SK-N-SH treated with all-trans-retinoic acid at 6 μM for 48 hours (cell line): Measurements from ENCODE around the gene SVIL.

Source experiments
- ATAC-seq: fragments of 200-7000 bp; cut with Tn5 transposase; 3 replicates; pipeline ENCODE4 v1.9.1; 2020; ENCODE audit warnings: mild to moderate bottlenecking, moderate library complexity
- ARNTL ChIP-seq: fragments of 450-650 bp; formaldehyde crosslinking; IDR thresholded peaks from 2 replicates; pipeline ENCODE4 v1.5.0; 2020; ENCODE audit warnings: low read depth, mild to moderate bottlenecking, moderate library complexity, borderline replicate concordance
- CREB5 ChIP-seq: fragments of 250-450 bp; sonication (Bioruptor Pico); IDR thresholded peaks from 2 replicates; pipeline ENCODE4 v1.5.1; 2020; ENCODE audit warnings: low read depth, mild to moderate bottlenecking, moderate library complexity
- CSRNP3 ChIP-seq: fragments of 250-450 bp; sonication (Bioruptor Pico); IDR thresholded peaks from 2 replicates; pipeline ENCODE4 v1.5.1; 2021; ENCODE audit warnings: mild to moderate bottlenecking, moderate library complexity
- ESRRG ChIP-seq: fragments of 250-450 bp; sonication (Bioruptor Pico); IDR thresholded peaks from 2 replicates; pipeline ENCODE4 v1.6.1; 2021; ENCODE audit warnings: mild to moderate bottlenecking
- GLIS3 ChIP-seq: fragments of 250-450 bp; sonication (Bioruptor Pico); IDR thresholded peaks from 2 replicates; pipeline ENCODE4 v1.5.0; 2020; ENCODE audit warnings: mild to moderate bottlenecking, moderate library complexity
- ISL1 ChIP-seq: fragments of 250-450 bp; sonication (Bioruptor Pico); IDR thresholded peaks from 2 replicates; pipeline ENCODE4 v2.1.2; 2022; ENCODE audit warnings: mild to moderate bottlenecking, moderate library complexity
- PATZ1 ChIP-seq: fragments of 250-450 bp; sonication (Bioruptor Pico); IDR thresholded peaks from 2 replicates; pipeline ENCODE4 v1.8.0; 2020; ENCODE audit warnings: mild to moderate bottlenecking, moderate library complexity, borderline replicate concordance
- PPARA ChIP-seq: fragments of 250-450 bp; sonication (Bioruptor Pico); IDR thresholded peaks from 2 replicates; pipeline ENCODE4 v1.5.0; 2020; ENCODE audit warnings: mild to moderate bottlenecking, borderline replicate concordance
- RARB ChIP-seq: fragments of 250-450 bp; sonication (Bioruptor Pico); IDR thresholded peaks from 2 replicates; pipeline ENCODE4 v1.8.0; 2021; ENCODE audit warnings: mild to moderate bottlenecking, moderate library complexity
- TCF4 ChIP-seq: fragments of 250-450 bp; sonication (Bioruptor Pico); IDR thresholded peaks from 2 replicates; pipeline ENCODE4 v1.8.0; 2021; ENCODE audit warnings: mild to moderate bottlenecking, moderate library complexity, borderline replicate concordance
- ZC3H10 ChIP-seq: fragments of 250-450 bp; sonication (Bioruptor Pico); IDR thresholded peaks from 2 replicates; pipeline ENCODE4 v1.5.1; 2021; ENCODE audit warnings: mild to moderate bottlenecking, moderate library complexity
- ZFP30 ChIP-seq: fragments of 450-650 bp; formaldehyde crosslinking; IDR thresholded peaks from 2 replicates; pipeline ENCODE4 v1.5.0; 2022; ENCODE audit warnings: mild to moderate bottlenecking, moderate library complexity
- ZNF565 ChIP-seq: fragments of 450-650 bp; formaldehyde crosslinking; conservative IDR thresholded peaks from 2 replicates; pipeline ENCODE4 v1.5.0; 2020; ENCODE audit warnings: low read depth, mild to moderate bottlenecking, moderate library complexity
- ZNF70 ChIP-seq: fragments of 450-650 bp; formaldehyde crosslinking; IDR thresholded peaks from 2 replicates; pipeline ENCODE4 v1.5.0; 2020; ENCODE audit warnings: mild to moderate bottlenecking, moderate library complexity
- ZNF8 ChIP-seq: fragments of 450-650 bp; formaldehyde crosslinking; IDR thresholded peaks from 2 replicates; pipeline ENCODE4 v1.5.0; 2020; ENCODE audit warnings: mild to moderate bottlenecking, moderate library complexity
- TF ChIP-seq, protein P1 (sequence below): fragments of 250-450 bp; sonication (Bioruptor Pico); IDR thresholded peaks from 2 replicates; pipeline ENCODE4 v1.8.0; 2021; ENCODE audit warnings: low read depth, mild to moderate bottlenecking, moderate library complexity, borderline replicate concordance

The SVIL gene

GRCh38 chr10:29499993-29500537, 134.7 kb downstream of the SVIL start:
- ATAC-seq, result no peak
- TF ChIP-seq RARB (no peak), ZNF8 (CRISPR knock-in tag) (no peak), ZFP30 (CRISPR knock-in tag) (no peak), CSRNP3 (CRISPR knock-in tag) (no peak), ZC3H10 (CRISPR knock-in tag) (no peak), PPARA (CRISPR knock-in tag) (no peak), PATZ1 (CRISPR knock-in tag) (no peak), ZNF70 (no peak), CREB5 (no peak), GLIS3 (CRISPR knock-in tag) (no peak), ISL1 (CRISPR knock-in tag) (no peak)
- TF ChIP-seq, protein P1, sequence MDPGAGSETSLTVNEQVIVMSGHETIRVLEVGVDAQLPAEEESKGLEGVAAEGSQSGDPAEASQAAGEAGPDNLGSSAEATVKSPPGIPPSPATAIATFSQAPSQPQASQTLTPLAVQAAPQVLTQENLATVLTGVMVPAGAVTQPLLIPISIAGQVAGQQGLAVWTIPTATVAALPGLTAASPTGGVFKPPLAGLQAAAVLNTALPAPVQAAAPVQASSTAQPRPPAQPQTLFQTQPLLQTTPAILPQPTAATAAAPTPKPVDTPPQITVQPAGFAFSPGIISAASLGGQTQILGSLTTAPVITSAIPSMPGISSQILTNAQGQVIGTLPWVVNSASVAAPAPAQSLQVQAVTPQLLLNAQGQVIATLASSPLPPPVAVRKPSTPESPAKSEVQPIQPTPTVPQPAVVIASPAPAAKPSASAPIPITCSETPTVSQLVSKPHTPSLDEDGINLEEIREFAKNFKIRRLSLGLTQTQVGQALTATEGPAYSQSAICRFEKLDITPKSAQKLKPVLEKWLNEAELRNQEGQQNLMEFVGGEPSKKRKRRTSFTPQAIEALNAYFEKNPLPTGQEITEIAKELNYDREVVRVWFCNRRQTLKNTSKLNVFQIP, result no peak

- TF ChIP-seq CSRNP3 (CRISPR knock-in tag) (no peak), RARB (no peak), PATZ1 (CRISPR knock-in tag) (no peak), TCF4 (CRISPR knock-in tag) (no peak), ZNF70 (no peak), GLIS3 (CRISPR knock-in tag) (no peak), ESRRG (CRISPR knock-in tag) (no peak), ARNTL (CRISPR knock-in tag) (no peak), CREB5 (no peak), ZNF565 (CRISPR knock-in tag) (no peak)
- TF ChIP-seq, protein P1, result no peak
- ATAC-seq, result peak; percentile 97
Measured at GRCh38 chr10:29496341-29497162, 138.2 kb downstream of the SVIL start.
